Choroid plexus epithelial cell (primary cell): Measurements from ENCODE around the gene TACR1.

Experiments
- DNase-seq: peaks from one replicate; pipeline ENCODE4 v3.0.0-alpha.2; 2010; ENCODE audit warnings: low read depth
- H3K4me3 ChIP-seq: 2 replicates; pipeline ENCODE4 v1.5.1; 2011; ENCODE audit warnings: low read depth, mild to moderate bottlenecking, control low read depth, low read length, moderate library complexity
- CTCF ChIP-seq: conservative IDR thresholded peaks from 2 replicates; pipeline ENCODE4 v1.5.1; 2011; ENCODE audit warnings: low read depth, mild to moderate bottlenecking, control low read depth, inconsistent platforms, low read length, moderate library complexity

TACR1 gene

GRCh38 chr2:75071766-75072165 is 127.6 kb downstream of the TACR1 start:
- TF ChIP-seq CTCF, result no peak
- no peak for DNase-seq
- no peak overlapping the region for H3K4me3 ChIP-seq

GRCh38 chr2:75068546-75068945 is 130.8 kb downstream of the TACR1 start:
- peak; percentile 22 for DNase-seq
- peak; percentile 9 for TF ChIP-seq CTCF
- no peak overlapping the region for H3K4me3 ChIP-seq

- DNase-seq, result no peak
- H3K4me3 ChIP-seq, result no peak overlapping the region
- TF ChIP-seq CTCF, result no peak
Observed at GRCh38 chr2:75067506-75067905, 131.8 kb downstream of the TACR1 start.

GRCh38 chr2:75066121-75066902 is 133.0 kb downstream of the TACR1 start:
- TF ChIP-seq CTCF, result no peak

GRCh38 chr2:75065402-75066008 is 133.8 kb downstream of the TACR1 start:
- DNase-seq, result no peak
- TF ChIP-seq CTCF, result no peak
- no peak overlapping the region for H3K4me3 ChIP-seq

More at GRCh38 chr2:75066121-75066902, 133.0 kb downstream of the TACR1 start:
- DNase-seq, result no peak
- H3K4me3 ChIP-seq, result no peak overlapping the region

GRCh38 chr2:75064691-75065396 is 134.5 kb downstream of the TACR1 start:
- TF ChIP-seq CTCF, result peak; percentile 93
- DNase-seq, result peak; percentile 71
- H3K4me3 ChIP-seq, result no peak overlapping the region
